Activated CD8-positive, alpha-beta T cell treated with anti-CD3 and anti-CD28 coated beads for 36 hours (primary cell): ENCODE measurements around the gene SMC1A. TPM values are rescaled to one million over a fixed set of nuclear protein-coding genes. Genes with fewer than 3 reads are reported as not detected.

Source experiments
- ATAC-seq: fragments of 200-7000 bp; cut with Tn5 transposase; one replicate; pipeline ENCODE4 v1.10.0; 2021; ENCODE audit warnings: mild to moderate bottlenecking, moderate library complexity
- CTCF ChIA-PET: fragments of 350-600 bp; sonication (Branson Sonifier 250); formaldehyde crosslinking; loops from one replicate; lab custom pipeline; 2021; ENCODE audit warnings: antibody characterized with exemption; lab: Charles Lee
- POLR2A ChIA-PET: fragments of 350-600 bp; sonication (Branson Sonifier 250); formaldehyde crosslinking; loops from one replicate; lab custom pipeline; 2021; ENCODE audit warnings: antibody characterized with exemption; lab: Charles Lee
- DNase-seq: peaks from one replicate; pipeline ENCODE4 v3.0.0-alpha.2; 2020
- H3K27ac Mint-ChIP-seq: one replicate; pipeline ENCODE4 v1.8.0; 2021; ENCODE audit warnings: mild to moderate bottlenecking, mixed read lengths
- H3K27me3 Mint-ChIP-seq: one replicate; pipeline ENCODE4 v1.8.0; 2021; ENCODE audit warnings: mixed read lengths
- H3K36me3 Mint-ChIP-seq: one replicate; pipeline ENCODE4 v1.8.0; 2021; ENCODE audit warnings: low read depth, mixed read lengths
- H3K4me1 Mint-ChIP-seq: one replicate; pipeline ENCODE4 v1.8.0; 2021; ENCODE audit warnings: low read depth, mixed read lengths
- H3K4me3 Mint-ChIP-seq: one replicate; pipeline ENCODE4 v1.8.0; 2021; ENCODE audit warnings: mild to moderate bottlenecking, moderate library complexity, mixed read lengths
- H3K9me3 Mint-ChIP-seq: one replicate; pipeline ENCODE4 v1.8.0; 2021; ENCODE audit warnings: mixed read lengths
- intact Hi-C: fragments of 100-400 bp; cut with micrococcal nuclease; formaldehyde crosslinking; loops from one replicate; pipeline ENCODE4 v1.10.0; 2022
- total RNA-seq, 2 experiments: library from RNA; stranded (reverse); gene quantifications; one replicate each; pipeline ENCODE4 v1.2.3, GENCODE V29; 2021
- TF ChIP-seq, protein P1 (sequence below): fragments of 200-600 bp; IDR thresholded peaks from one replicate; pipeline ENCODE4 v1.8.0; 2022; ENCODE audit warnings: antibody characterized with exemption, mild to moderate bottlenecking

The SMC1A gene
- total RNA-seq, 2 experiments from 2014 or later: 151 to 154 TPM

DNA sequence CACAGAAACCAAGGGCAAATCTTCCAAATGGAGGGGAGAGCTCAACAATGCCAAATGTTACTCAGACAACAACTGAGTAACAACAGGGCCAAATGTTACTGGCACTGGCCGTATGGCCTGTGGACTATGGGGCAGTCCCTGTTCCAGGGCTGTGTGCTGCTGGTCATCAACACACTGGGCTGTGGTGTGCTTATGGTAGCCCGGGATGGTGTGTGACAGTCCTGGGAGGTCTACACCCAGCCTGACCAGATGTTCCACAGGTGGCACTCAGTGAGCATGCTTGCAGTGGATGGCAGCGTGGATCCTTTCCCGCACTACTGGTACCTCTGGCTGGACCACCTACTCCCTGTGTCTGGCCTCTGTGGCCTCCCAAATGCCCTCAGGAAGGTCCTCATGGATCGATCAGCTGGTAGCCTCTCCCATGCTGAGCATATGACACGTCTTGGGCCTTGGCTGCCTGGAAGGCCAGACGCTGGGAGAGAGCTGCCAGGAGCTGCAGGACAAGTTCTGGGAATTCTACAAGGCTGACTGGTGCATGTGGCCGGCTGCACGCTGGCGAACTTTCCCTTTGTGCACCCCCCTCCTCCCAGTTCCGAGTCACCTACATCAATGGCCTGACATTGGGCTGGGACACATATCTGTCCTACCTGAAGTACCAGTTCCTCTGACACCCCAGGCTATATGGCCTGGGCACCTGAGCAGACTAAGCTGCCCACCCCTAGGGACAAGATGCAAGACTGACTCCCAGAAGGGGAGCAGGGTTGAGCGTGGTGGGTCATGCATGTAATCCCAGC, 81.4 kb downstream of the SMC1A start:
- TF ChIP-seq, protein P1, sequence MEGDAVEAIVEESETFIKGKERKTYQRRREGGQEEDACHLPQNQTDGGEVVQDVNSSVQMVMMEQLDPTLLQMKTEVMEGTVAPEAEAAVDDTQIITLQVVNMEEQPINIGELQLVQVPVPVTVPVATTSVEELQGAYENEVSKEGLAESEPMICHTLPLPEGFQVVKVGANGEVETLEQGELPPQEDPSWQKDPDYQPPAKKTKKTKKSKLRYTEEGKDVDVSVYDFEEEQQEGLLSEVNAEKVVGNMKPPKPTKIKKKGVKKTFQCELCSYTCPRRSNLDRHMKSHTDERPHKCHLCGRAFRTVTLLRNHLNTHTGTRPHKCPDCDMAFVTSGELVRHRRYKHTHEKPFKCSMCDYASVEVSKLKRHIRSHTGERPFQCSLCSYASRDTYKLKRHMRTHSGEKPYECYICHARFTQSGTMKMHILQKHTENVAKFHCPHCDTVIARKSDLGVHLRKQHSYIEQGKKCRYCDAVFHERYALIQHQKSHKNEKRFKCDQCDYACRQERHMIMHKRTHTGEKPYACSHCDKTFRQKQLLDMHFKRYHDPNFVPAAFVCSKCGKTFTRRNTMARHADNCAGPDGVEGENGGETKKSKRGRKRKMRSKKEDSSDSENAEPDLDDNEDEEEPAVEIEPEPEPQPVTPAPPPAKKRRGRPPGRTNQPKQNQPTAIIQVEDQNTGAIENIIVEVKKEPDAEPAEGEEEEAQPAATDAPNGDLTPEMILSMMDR: no peak
- Mint-ChIP-seq H3K36me3 (no peaks in the 10 kb centered on the region), H3K4me1 (no peaks in the 10 kb centered on the region), H3K9me3 (no peaks in the 10 kb centered on the region), H3K27me3 (peaks cover 1% of the 10 kb centered on the region), H3K4me3 (no peak overlapping the region), H3K27ac (no peak overlapping the region)
- DNase-seq: no peak
- POLR2A ChIA-PET: no interaction called here
- CTCF ChIA-PET: interaction anchor here (1.4 kb wide), 1 partner anchor 28 kb away, joined by 7 read pairs; no protein-coding TSS in a partner anchor
- intact Hi-C loops: no loop called here
- no peak for ATAC-seq

DNA sequence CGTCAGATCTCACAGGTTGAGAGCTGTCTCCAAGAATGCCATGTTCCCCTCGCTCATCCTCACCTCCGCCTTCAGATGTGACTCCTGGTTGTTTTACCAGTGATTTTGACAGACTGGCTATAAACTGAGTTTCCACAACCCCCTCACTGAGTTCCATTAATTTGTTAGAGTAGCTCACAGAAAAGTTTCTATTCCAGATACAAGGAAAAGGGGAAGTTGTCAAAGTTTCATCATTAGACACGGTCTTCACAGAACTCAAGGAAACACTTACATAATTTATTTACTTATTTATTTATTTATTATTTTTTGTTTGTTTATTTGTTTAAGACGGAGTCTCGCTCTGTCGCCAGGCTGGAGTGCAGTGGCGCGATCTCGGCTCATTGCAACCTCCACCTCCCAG, 85.4 kb downstream of the SMC1A start:
- DNase-seq (no peak), ATAC-seq (no peak)
- POLR2A ChIA-PET: no interaction called here
- Mint-ChIP-seq H3K9me3 (no peaks in the 10 kb centered on the region), H3K27me3 (peaks cover 3% of the 10 kb centered on the region), H3K36me3 (no peaks in the 10 kb centered on the region), H3K4me3 (no peak overlapping the region), H3K27ac (no peak overlapping the region), H3K4me1 (no peaks in the 10 kb centered on the region)
- intact Hi-C loops: no loop called here
- TF ChIP-seq, protein P1: no peak
- CTCF ChIA-PET: interaction anchor here (0.9 to 1.7 kb wide), 2 partner anchors 25 to 145 kb away, joined by 4 read pairs; no protein-coding TSS in a partner anchor

DNA sequence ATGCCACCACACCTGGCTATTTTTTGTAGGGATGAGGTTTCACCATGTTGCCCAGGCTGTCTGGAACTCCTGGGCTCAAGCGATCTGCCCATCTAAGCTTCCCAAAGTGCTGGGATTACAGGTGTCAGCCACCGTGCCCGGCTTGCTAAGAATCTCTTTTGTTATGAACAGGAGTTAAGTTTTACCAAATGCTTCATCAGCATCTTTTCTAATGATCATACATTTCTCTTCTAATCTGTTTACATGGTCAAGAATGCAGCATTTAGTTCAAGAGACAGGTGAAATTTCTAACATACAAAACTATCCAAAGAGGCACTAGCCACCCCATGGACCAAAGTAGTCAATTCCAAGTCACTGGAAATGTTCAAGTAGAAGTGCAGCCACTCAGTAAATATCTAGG, 88.6 kb downstream of the SMC1A start:
- H3K27me3 Mint-ChIP-seq: peaks cover 4% of the 10 kb centered on the region

DNA sequence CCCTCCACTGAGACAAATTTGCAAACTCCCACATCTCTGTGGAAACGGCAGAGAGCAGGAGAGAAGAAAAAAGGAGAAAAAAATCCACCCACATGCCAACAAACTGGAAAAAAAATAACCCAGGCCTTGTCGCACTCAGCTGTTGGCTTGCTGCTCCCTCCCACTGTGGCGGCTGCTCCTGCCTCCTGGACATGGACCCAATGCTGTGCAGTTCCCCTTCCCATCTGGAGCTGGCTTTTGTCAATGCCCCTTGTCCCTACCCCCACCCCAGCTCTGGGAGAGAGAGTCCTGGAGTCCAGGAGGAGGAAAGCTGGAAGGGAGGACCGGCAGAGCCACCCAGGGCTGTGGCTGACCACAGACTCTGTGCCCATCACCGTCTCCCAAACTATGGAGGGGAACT, 90.2 kb downstream of the SMC1A start:
- Mint-ChIP-seq H3K4me1 (no peaks in the 10 kb centered on the region), H3K27me3 (peaks cover 4% of the 10 kb centered on the region), H3K9me3 (no peaks in the 10 kb centered on the region), H3K36me3 (no peaks in the 10 kb centered on the region), H3K4me3 (no peak overlapping the region), H3K27ac (no peak overlapping the region)
- ChIA-PET CTCF (interaction anchor here (2.1 kb wide), 1 partner anchor 150 kb away, joined by 6 read pairs; no protein-coding TSS in a partner anchor), POLR2A (no interaction called here)
- intact Hi-C loops: no loop called here
- TF ChIP-seq, protein P1: no peak
- no peak for ATAC-seq
- DNase-seq: no peak

More for the DNA sequence above, 88.6 kb downstream of the SMC1A start:
- ChIA-PET CTCF (interaction anchor here (1.6 kb wide), 1 partner anchor 15 kb away, joined by 6 read pairs; no protein-coding TSS in a partner anchor), POLR2A (no interaction called here)
- intact Hi-C loops: no loop called here
- no peak overlapping the region for H3K27ac Mint-ChIP-seq
- no peaks in the 10 kb centered on the region for H3K36me3 Mint-ChIP-seq
- no peak overlapping the region for H3K4me3 Mint-ChIP-seq
- no peaks in the 10 kb centered on the region for H3K9me3 Mint-ChIP-seq
- TF ChIP-seq, protein P1: no peak
- no peak for ATAC-seq
- DNase-seq: no peak
- H3K4me1 Mint-ChIP-seq: no peaks in the 10 kb centered on the region

DNA sequence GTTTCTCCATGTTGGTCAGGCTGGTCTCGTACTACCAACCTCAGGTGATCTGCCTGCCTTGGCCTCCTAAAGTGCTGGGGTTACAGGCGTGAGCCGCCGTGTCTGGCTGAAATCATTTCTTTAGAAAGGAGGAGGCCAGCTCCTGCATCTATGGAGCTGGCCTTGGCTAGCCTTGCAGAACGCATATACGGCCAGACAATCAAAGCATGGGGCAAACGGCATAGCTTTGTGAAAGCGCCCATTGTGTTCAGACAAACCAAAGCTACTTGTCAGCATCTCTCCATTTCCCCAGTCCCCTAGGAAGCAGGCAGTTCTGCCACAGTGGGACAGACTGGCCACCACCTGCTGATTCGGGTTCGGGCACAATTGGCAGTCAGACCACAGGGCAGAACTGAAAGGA, 92.1 kb downstream of the SMC1A start:
- Mint-ChIP-seq H3K4me1 (no peaks in the 10 kb centered on the region), H3K36me3 (no peaks in the 10 kb centered on the region), H3K4me3 (no peak overlapping the region), H3K27me3 (peaks cover 10% of the 10 kb centered on the region), H3K9me3 (no peaks in the 10 kb centered on the region), H3K27ac (no peak overlapping the region)
- TF ChIP-seq, protein P1: no peak
- intact Hi-C loops: no loop called here
- POLR2A ChIA-PET: no interaction called here
- CTCF ChIA-PET: interaction anchor here (1.0 kb wide), 1 partner anchor 12 kb away, joined by 3 read pairs; no protein-coding TSS in a partner anchor
- DNase-seq (no peak), ATAC-seq (no peak)
